ENCODE measurements around the gene SPACA9.

SPACA9 gene

DNA sequence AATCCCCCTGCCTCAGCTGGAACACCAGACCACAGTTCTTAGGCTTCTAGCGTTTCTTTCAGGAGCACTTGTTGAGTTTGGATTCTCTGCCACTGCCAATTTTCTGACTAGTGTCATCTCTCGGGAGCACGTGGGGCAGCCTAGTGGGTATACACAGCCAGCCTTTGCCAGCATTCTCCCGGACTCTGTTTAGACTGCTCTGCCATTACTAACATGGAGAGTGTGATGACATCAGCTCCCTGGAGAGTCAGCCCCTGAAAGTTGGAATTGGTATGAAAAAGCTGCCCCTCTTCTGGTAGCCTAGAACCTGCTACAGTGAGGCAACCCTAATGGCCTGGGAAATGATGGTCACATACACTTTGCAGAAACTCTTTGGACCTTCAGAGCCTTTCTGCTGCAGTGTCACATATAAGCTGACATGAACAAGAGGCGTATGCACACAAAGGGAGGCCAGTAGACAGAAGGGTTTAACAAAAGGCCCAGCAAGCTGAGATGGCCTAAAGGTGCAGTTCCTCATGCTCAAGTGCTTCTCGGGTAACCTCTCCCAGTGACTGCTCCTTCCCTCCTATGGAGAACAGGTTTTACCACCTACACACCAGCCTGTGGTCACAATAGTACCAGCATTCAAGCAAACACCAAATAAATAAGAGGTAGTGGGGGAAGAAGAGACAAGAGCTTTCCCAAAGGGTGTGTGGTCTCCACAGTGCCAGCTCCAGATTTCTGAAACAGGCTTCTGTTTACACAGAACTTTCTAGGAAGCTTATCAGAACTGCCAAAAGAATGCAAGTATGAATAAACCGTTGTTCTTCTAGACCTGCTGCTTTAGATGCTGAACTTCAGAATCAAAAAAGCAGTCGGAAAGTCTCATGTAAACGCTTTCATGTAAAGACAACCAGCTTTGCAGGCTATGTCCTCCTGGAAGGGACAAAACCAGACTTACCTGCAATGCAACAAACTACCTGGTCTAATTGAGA is 16.5 kb downstream of the SPACA9 start:
- DNase-seq (ENCODE audit: low read depth), result no peak

- DNase-seq (ENCODE audit: low read depth), result no peak
Observed at GRCh38 chr9:132896264-132896663, 17.6 kb downstream of the SPACA9 start.

- no peak for DNase-seq (ENCODE audit: low read depth)
Observed at GRCh38 chr9:132896906-132897305, 18.2 kb downstream of the SPACA9 start.

GRCh38 chr9:132898051-132898450 is 19.4 kb downstream of the SPACA9 start:
- DNase-seq (ENCODE audit: low read depth), result no peak

GRCh38 chr9:132901858-132902831 is 23.4 kb downstream of the SPACA9 start:
- peak; percentile 67 for DNase-seq (ENCODE audit: low read depth)

- DNase-seq (ENCODE audit: low read depth), result no peak
Observed at GRCh38 chr9:132903574-132904492, 25.1 kb downstream of the SPACA9 start.

DNA sequence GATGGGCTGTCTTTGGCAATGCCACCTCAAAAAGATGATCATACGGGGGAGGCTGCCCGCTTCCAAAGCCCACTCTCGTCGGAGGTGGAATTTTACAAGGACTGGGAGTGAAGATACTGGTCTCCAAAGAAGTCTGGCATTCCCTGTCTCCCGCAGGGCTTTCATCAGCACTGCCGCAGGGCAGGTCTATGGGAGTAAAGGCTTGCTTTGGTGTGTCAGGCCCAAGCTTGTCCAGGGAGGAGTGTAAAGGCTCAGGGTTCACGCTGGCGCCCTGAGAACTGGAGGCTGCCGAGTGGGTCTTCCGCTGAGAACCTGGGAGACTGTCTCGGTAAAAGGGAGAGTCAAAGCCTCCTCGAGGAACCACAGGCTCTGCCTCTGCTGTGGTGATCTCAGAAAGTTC is 27.0 kb downstream of the SPACA9 start:
- no peak for DNase-seq (ENCODE audit: low read depth)

DNA sequence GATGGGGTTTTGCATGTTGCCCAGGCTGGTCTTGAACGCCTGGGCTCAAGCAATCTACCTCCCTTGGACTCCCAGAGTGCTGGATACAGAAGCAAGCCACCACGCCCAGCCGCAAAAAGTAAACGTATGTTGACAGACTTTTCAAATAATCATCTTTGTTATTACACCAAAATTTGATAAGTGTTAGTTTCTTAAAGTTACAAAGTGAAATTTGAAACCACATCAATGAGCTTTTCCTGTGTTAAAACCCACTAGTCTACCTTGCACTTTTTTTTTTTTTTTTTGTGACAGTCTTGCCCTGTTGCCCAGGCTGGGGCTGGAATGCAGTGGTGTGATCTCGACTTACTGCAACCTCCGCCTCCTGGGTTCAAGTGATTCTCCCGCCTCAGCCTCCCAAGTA is 29.9 kb downstream of the SPACA9 start:
- no peak for DNase-seq (ENCODE audit: low read depth)

- no peak for DNase-seq (ENCODE audit: low read depth)
Observed at GRCh38 chr9:132909311-132909710, 30.6 kb downstream of the SPACA9 start.

DNA sequence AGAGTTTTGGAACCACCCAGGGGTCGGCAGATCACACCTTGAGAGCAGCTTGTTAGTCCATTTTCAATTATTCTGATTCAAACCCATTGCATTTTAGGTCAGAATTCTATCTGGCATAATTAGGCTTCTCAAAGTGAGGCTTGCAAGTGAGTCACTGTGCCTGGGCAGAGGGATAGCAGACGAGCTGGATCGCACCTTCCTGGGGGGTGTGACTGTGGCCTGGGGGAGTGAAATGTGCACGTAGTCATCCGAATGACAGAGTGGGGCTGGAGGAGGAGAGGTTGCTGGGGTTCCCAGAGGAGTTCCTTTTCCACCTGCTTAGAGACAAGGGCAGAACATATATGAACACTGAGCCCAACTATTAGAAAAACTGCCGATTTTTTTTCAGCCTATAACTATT is 31.7 kb downstream of the SPACA9 start:
- DNase-seq (ENCODE audit: low read depth), result no peak

GRCh38 chr9:132912131-132912530 is 33.4 kb downstream of the SPACA9 start:
- DNase-seq (ENCODE audit: low read depth), result no peak

GRCh38 chr9:132914924-132915323 is 36.2 kb downstream of the SPACA9 start:
- no peak for DNase-seq (ENCODE audit: low read depth)

GRCh38 chr9:132919614-132920268 is 41.0 kb downstream of the SPACA9 start:
- no peak for DNase-seq (ENCODE audit: low read depth)

DNA sequence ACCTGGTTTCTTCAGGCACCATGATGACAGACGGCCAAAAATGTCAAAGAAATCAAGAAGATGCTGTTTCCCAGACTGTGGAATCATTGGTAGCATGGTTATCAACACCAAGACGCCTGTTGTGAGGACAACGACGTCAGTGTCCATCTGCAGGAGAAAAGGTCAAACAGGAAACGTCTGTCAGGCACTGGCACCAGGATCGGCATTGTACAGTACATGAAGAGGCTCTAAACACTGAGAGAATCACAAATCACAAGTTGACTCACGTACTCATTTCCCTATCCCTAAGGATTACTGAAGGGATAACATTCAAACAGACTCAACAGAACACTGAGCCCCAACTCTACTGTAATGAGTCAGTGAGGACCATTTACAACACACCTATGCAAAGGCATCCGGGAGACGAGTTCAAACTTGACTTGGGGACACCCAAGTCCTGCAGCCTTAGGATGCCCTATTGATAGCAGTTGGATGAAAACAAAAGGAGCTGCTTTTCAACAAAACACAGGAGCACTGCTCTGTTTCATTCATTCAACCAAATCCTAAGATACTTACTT is 44.7 kb downstream of the SPACA9 start:
- DNase-seq (ENCODE audit: low read depth), result no peak

DNA sequence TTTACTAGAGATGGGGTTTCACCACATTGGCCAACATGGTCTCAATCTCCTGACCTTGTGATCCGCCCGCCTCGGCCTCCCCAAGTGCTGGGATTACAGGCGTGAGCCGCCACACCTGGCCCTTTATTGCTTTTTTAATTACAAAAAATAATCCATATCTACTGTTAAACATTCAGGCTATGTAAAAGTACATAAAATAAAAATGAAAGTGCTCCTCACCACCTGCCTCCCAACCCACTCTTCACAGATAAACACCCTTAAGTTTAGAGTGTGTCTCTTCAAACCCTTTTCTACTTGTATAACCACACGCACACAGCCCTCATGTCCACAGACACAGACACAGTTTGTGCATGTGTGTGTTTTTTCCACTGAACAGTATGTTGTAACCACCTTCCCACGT is 49.0 kb downstream of the SPACA9 start:
- DNase-seq (ENCODE audit: low read depth), result no peak

DNA sequence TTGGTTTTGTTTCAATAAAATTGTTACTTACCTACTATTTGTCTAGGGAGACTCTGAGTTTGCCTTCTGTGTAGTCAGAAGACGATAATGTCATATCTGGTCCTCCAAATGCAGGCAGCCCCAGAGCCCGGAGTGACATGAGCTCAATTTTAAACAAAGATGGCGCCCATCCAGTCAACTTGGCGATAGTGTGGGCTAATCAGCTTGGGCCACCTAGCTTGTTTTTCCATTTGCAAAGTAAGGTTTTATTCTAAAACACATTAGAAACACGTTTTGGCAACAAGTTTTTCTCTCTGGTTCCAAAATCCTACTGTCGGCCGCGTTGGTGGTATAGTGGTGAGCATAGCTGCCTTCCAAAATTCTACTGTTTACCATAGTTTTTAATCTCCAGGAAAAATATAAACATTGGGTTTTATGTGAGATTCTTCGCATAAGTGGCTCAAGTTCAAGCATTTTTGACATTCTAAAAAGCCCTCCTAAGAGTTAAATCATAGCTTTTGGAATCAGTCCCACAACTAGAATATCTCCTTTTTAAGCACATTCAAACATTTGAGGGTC is 52.6 kb downstream of the SPACA9 start:
- no peak for DNase-seq (ENCODE audit: low read depth)

DNA sequence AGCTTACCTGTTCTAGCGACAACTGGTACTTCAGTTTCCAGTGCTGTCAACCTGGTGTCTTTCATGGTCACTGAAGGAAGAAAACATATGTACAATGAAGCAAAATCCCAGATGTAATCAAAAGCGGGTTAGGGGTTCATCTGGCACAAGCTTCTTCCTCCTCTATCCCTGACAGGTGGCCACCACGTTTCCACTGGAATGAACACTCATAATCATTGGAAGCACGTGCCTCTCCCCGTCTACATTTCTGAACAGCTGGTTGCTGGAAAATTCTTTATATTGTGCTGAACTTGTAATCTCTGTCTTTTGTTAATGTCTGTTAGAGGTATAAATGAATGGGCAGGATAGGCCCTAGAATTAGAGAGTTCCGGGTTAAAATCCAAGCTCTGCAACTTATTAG is 56.3 kb downstream of the SPACA9 start:
- no peak for DNase-seq (ENCODE audit: low read depth)

DNA sequence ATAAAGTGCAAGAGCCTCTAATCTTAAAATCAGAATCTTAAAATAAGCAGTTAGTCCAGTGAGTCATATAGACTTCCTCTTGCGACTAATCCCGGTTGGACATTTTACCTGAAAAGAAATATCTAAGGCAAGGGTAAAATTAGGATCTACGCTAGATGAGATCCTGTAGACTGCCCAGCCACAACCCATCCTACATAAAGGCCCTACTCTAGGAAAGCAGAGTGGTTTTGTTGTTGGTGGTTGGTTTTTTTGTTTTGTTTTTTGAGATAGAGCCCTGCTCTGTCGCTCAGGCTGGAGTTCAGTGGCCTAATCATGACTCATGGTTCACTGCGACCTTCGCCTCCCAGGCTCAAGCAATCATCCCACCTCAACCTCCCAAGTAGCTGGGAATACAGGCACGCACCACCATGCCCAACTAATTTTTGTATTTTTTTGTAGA is 58.8 kb downstream of the SPACA9 start:
- no peak for DNase-seq (ENCODE audit: low read depth)

GRCh38 chr9:132939169-132939568 is 60.5 kb downstream of the SPACA9 start:
- DNase-seq (ENCODE audit: low read depth), result no peak
